AG10803 (cell line): ENCODE measurements around the gene EVA1C.

Experiments used
- DNase-seq: peaks from one replicate; pipeline ENCODE4 v3.0.0; 2010; ENCODE audit warnings: low read depth
- H3K4me3 ChIP-seq: 2 replicates; pipeline ENCODE4 v1.5.1; 2011; ENCODE audit warnings: mild to moderate bottlenecking, low read length, control low read depth
- CTCF ChIP-seq: conservative IDR thresholded peaks from 2 replicates; pipeline ENCODE4 v1.5.1; 2011; ENCODE audit warnings: mild to moderate bottlenecking, low read length, control low read depth, inconsistent platforms

The EVA1C gene

GRCh38 chr21:32415451-32416398 is 3.2 kb downstream of the EVA1C start:
- H3K4me3 ChIP-seq, result no peak overlapping the region
- DNase-seq, result no peak
- no peak for TF ChIP-seq CTCF

GRCh38 chr21:32418146-32418545 is 5.6 kb downstream of the EVA1C start:
- H3K4me3 ChIP-seq, result no peak overlapping the region
- no peak for TF ChIP-seq CTCF
- DNase-seq, result no peak

- H3K4me3 ChIP-seq, result no peak overlapping the region
- no peak for DNase-seq
- no peak for TF ChIP-seq CTCF
Measured at GRCh38 chr21:32422064-32422463, 9.6 kb downstream of the EVA1C start.

GRCh38 chr21:32423320-32424190 is 11.0 kb downstream of the EVA1C start:
- no peak overlapping the region for H3K4me3 ChIP-seq
- peak; percentile 92 for DNase-seq
- TF ChIP-seq CTCF, result no peak

GRCh38 chr21:32424191-32424535 is 11.7 kb downstream of the EVA1C start:
- H3K4me3 ChIP-seq, result no peak overlapping the region
- no peak for DNase-seq
- no peak for TF ChIP-seq CTCF

GRCh38 chr21:32424674-32425073 is 12.2 kb downstream of the EVA1C start:
- TF ChIP-seq CTCF, result no peak
- no peak for DNase-seq
- H3K4me3 ChIP-seq, result no peak overlapping the region
